ENCODE data around the gene CAPN9.

- TF ChIP-seq FOXA1 (IDR thresholded peaks at IDR 0.05; ENCODE audit: borderline replicate concordance) (no peak), KDM2B (CRISPR knock-in tag; IDR thresholded peaks at IDR 0.05) (no peak), CTBP1 (IDR thresholded peaks at IDR 0.05; ENCODE audit: borderline replicate concordance) (no peak), GTF2A2 (tag; IDR thresholded peaks at IDR 0.05) (no peak), CHCHD3 (CRISPR knock-in tag; IDR thresholded peaks at IDR 0.05) (no peak)
Observed at GRCh38 chr1:230842801-230843200, 95.6 kb downstream of the CAPN9 start.
